ENCODE results near the gene ARHGAP22. TPM values are rescaled to one million over a fixed set of nuclear protein-coding genes. Genes with fewer than 3 reads are reported as not detected.

The ARHGAP22 gene
- total RNA-seq, 1 donor: 45.6 TPM

DNA sequence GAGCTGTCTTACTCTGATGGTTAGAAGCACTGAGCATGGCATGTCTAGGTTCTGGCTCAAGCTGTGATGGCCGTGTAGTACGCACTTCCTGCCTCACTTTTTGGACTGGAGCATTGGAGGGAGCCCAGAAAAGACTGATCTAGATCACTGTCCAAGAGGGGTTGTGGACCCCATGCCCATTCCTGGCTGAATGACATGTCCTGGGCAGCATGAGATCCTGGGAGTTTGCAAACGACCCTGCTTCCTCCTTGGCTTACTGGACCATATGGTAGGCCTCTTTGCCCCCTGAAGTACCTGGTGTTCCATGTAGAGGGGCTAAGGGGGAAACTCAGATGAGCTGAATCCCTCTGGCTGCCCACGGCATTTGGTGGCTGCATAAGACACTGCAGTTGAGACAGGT, 36.7 kb downstream of the ARHGAP22 start:
- no peak for DNase-seq (ENCODE audit: insufficient read length, low spot score, missing footprints)
- H3K27ac ChIP-seq (ENCODE audit: low read depth, low read length): no peak overlapping the region
- peaks cover 10% of the 10 kb centered on the region for H3K4me1 ChIP-seq (ENCODE audit: insufficient read depth, low read length)
- TF ChIP-seq, protein P1, sequence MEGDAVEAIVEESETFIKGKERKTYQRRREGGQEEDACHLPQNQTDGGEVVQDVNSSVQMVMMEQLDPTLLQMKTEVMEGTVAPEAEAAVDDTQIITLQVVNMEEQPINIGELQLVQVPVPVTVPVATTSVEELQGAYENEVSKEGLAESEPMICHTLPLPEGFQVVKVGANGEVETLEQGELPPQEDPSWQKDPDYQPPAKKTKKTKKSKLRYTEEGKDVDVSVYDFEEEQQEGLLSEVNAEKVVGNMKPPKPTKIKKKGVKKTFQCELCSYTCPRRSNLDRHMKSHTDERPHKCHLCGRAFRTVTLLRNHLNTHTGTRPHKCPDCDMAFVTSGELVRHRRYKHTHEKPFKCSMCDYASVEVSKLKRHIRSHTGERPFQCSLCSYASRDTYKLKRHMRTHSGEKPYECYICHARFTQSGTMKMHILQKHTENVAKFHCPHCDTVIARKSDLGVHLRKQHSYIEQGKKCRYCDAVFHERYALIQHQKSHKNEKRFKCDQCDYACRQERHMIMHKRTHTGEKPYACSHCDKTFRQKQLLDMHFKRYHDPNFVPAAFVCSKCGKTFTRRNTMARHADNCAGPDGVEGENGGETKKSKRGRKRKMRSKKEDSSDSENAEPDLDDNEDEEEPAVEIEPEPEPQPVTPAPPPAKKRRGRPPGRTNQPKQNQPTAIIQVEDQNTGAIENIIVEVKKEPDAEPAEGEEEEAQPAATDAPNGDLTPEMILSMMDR (IDR thresholded peaks at IDR 0.05; ENCODE audit: extremely low read depth, low read depth, low read length): no peak
- peaks cover 34% of the 10 kb centered on the region for H4K20me1 ChIP-seq (ENCODE audit: insufficient read depth, low read length)
- H2AFZ ChIP-seq (ENCODE audit: low read length): no peak overlapping the region
- no peak overlapping the region for H3K4me2 ChIP-seq (ENCODE audit: insufficient read depth, low read length)
- peaks cover 35% of the 10 kb centered on the region for H3K36me3 ChIP-seq (ENCODE audit: insufficient read depth, low read length)
- H3K4me3 ChIP-seq (ENCODE audit: insufficient read depth, low read length): no peak overlapping the region
- H3K27me3 ChIP-seq (ENCODE audit: insufficient read depth, low read length): no peaks in the 10 kb centered on the region
- H3K79me2 ChIP-seq (ENCODE audit: insufficient read depth, low read length): peaks cover 98% of the 10 kb centered on the region
- no peaks in the 10 kb centered on the region for H3K9me3 ChIP-seq (ENCODE audit: low read depth, low read length)

DNA sequence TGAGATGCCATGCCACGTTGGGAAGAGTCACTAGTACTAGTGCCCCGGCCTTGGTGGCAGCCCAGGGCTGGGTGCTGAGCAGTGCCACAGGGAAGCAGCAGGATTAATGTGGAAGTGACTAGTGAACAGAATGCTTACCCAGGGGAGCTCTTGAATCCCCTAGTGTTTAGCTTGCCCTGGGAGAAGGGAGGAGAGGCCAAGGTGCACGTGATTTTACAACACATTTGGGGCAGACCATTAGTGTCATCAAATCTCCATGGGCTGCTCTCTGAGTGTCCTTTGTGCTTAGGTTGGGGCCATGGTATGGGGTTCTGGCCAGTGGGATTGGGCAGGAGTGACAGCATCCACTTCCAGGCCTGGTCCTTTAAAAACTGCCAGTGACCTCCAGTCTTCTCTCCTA, 37.5 kb downstream of the ARHGAP22 start:
- Histone ChIP-seq H3K9me3 (ENCODE audit: low read depth, low read length) (no peaks in the 10 kb centered on the region), H3K36me3 (ENCODE audit: insufficient read depth, low read length) (peaks cover 35% of the 10 kb centered on the region), H3K4me1 (ENCODE audit: insufficient read depth, low read length) (peaks cover 4% of the 10 kb centered on the region), H4K20me1 (ENCODE audit: insufficient read depth, low read length) (peaks cover 26% of the 10 kb centered on the region), H3K27me3 (ENCODE audit: insufficient read depth, low read length) (no peaks in the 10 kb centered on the region), H2AFZ (ENCODE audit: low read length) (no peak overlapping the region), H3K79me2 (ENCODE audit: insufficient read depth, low read length) (peaks cover 96% of the 10 kb centered on the region), H3K4me3 (ENCODE audit: insufficient read depth, low read length) (no peak overlapping the region), H3K27ac (ENCODE audit: low read depth, low read length) (no peak overlapping the region), H3K4me2 (ENCODE audit: insufficient read depth, low read length) (no peak overlapping the region)
- TF ChIP-seq, protein P1 (IDR thresholded peaks at IDR 0.05; ENCODE audit: extremely low read depth, low read depth, low read length): no peak
- DNase-seq (ENCODE audit: insufficient read length, low spot score, missing footprints): no peak

DNA sequence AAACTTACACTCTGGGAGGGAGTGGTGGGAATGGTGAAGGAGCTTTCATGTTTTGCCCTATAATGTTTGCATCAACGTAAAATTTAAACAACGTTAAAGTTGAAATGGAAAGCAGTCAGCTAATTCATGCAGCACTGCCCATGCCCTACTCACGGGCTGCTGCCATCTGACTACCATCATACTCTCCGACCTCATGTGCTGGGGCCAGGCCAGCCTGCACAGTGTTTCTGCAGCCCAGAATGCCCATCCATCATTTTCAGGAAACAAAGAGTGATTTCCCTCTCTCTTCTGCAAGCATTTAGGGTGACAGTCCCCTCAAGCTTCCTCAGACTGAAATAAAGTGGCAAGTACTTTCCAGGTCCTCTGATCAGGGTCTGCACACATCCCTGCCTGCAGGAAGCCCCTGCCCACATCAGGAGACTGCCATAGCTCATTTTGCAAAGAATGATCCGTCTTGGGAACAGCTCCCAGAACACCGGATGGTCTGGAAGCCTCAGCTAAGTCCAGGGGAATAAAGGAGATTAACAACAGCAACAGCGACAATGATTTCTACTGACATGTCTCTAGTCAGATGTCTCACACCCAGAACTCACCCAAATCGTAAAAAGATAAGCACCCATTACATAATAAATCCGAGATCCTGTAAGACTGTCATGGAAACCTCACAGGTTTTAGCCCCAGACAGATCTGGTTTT, 40.3 kb downstream of the ARHGAP22 start:
- TF ChIP-seq, protein P1 (IDR thresholded peaks at IDR 0.05; ENCODE audit: extremely low read depth, low read depth, low read length): no peak

DNA sequence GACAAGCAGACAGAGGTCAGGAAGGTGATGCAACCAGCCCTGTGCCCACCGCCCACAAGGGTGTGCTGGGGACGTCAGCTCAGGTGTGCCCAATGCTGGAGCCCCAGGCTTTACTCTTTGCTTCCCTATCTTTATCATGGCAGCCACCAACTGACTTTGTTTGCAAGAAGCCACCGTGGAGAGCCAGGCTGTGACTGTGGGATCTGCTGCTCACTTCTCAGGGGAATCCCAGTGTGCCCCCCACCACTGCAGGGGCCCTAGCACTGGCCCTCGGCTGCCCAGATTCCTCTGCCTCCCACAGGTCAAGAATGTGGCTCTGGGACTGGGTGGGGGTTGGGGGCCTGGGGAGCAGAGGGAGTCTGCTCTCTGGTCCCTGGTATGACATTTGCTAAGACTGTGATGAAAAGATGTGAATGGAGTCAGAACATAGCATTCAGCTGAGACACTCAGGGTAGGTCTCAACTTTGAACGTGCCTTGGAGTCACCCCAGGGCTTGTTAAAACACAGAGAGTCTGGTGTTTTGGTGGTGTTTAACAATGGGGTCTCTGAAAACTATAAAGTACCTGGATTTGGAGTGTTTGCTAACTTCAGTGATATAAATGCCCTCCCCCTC, 47.3 kb downstream of the ARHGAP22 start:
- Histone ChIP-seq H3K4me1 (ENCODE audit: insufficient read depth, low read length) (no peaks in the 10 kb centered on the region), H3K27me3 (ENCODE audit: insufficient read depth, low read length) (no peaks in the 10 kb centered on the region), H3K79me2 (ENCODE audit: insufficient read depth, low read length) (peaks cover 94% of the 10 kb centered on the region), H2AFZ (ENCODE audit: low read length) (no peak overlapping the region), H4K20me1 (ENCODE audit: insufficient read depth, low read length) (peaks cover 3% of the 10 kb centered on the region), H3K27ac (ENCODE audit: low read depth, low read length) (no peak overlapping the region), H3K36me3 (ENCODE audit: insufficient read depth, low read length) (peaks cover 39% of the 10 kb centered on the region), H3K4me2 (ENCODE audit: insufficient read depth, low read length) (no peak overlapping the region), H3K9me3 (ENCODE audit: low read depth, low read length) (no peaks in the 10 kb centered on the region), H3K4me3 (ENCODE audit: insufficient read depth, low read length) (no peak overlapping the region)
- no peak for DNase-seq (ENCODE audit: insufficient read length, low spot score, missing footprints)
- TF ChIP-seq, protein P1 (IDR thresholded peaks at IDR 0.05; ENCODE audit: extremely low read depth, low read depth, low read length): no peak

More for the DNA sequence above, 40.3 kb downstream of the ARHGAP22 start:
- H3K4me3 ChIP-seq (ENCODE audit: insufficient read depth, low read length): no peak overlapping the region
- H3K4me2 ChIP-seq (ENCODE audit: insufficient read depth, low read length): no peak overlapping the region
- H3K4me1 ChIP-seq (ENCODE audit: insufficient read depth, low read length): no peaks in the 10 kb centered on the region
- H3K27ac ChIP-seq (ENCODE audit: low read depth, low read length): no peak overlapping the region
- peaks cover 20% of the 10 kb centered on the region for H4K20me1 ChIP-seq (ENCODE audit: insufficient read depth, low read length)
- no peak overlapping the region for H2AFZ ChIP-seq (ENCODE audit: low read length)
- no peaks in the 10 kb centered on the region for H3K27me3 ChIP-seq (ENCODE audit: insufficient read depth, low read length)
- no peak for DNase-seq (ENCODE audit: insufficient read length, low spot score, missing footprints)
- peaks cover 35% of the 10 kb centered on the region for H3K36me3 ChIP-seq (ENCODE audit: insufficient read depth, low read length)
- no peaks in the 10 kb centered on the region for H3K9me3 ChIP-seq (ENCODE audit: low read depth, low read length)
- H3K79me2 ChIP-seq (ENCODE audit: insufficient read depth, low read length): peaks cover 92% of the 10 kb centered on the region
